Measurements from ENCODE around the gene MISP.
A peak's percentile ranks its signal among the peaks of the same experiment; 100 is the strongest.

Gene MISP

GRCh38 chr19:797528-798414 lies 46.9 kb downstream of the MISP start:
- Histone ChIP-seq H2AFZ (ENCODE audit: low read length) (no peak overlapping the region), H3K79me2 (ENCODE audit: insufficient read depth, low read length) (peaks cover 49% of the 10 kb centered on the region), H4K20me1 (ENCODE audit: insufficient read depth, low read length) (no peaks in the 10 kb centered on the region), H3K4me1 (ENCODE audit: insufficient read depth, low read length, severe bottlenecking) (peaks cover 34% of the 10 kb centered on the region), H3K36me3 (ENCODE audit: insufficient read depth, low read length) (peaks cover 49% of the 10 kb centered on the region), H3K9me2 (ENCODE audit: low read depth, low read length) (no peaks in the 10 kb centered on the region), H3K4me3 (ENCODE audit: low read depth, low read length, poor library complexity, severe bottlenecking) (peak overlapping the region; percentile 98), H3K27ac (ENCODE audit: low read depth, low read length, poor library complexity, severe bottlenecking) (peak overlapping the region; percentile 52), H3F3A (ENCODE audit: insufficient read depth, low read length) (no peaks in the 10 kb centered on the region), H3K4me2 (ENCODE audit: low read length) (peak overlapping the region; percentile 75), H3K27me3 (ENCODE audit: insufficient read depth, low read length) (no peaks in the 10 kb centered on the region), H3K9me3 (ENCODE audit: low read length) (no peaks in the 10 kb centered on the region), H3K9ac (ENCODE audit: low read length) (peak overlapping the region; percentile 99)
- TF ChIP-seq EZH2 (IDR thresholded peaks at IDR 0.05; ENCODE audit: borderline replicate concordance, low read length) (no peak), CTCF (IDR thresholded peaks at IDR 0.05; ENCODE audit: low read length) (no peak)

GRCh38 chr19:798415-799075 lies 47.6 kb downstream of the MISP start:
- peak overlapping the region; percentile 15 for H3K27ac ChIP-seq (ENCODE audit: low read depth, low read length, poor library complexity, severe bottlenecking)
- no peaks in the 10 kb centered on the region for H3K9me3 ChIP-seq (ENCODE audit: low read length)
- peak overlapping the region; percentile 99 for H3K9ac ChIP-seq (ENCODE audit: low read length)
- peak overlapping the region; percentile 98 for H3K4me3 ChIP-seq (ENCODE audit: low read depth, low read length, poor library complexity, severe bottlenecking)
- peaks cover 34% of the 10 kb centered on the region for H3K4me1 ChIP-seq (ENCODE audit: insufficient read depth, low read length, severe bottlenecking)
- no peaks in the 10 kb centered on the region for H3F3A ChIP-seq (ENCODE audit: insufficient read depth, low read length)
- peaks cover 57% of the 10 kb centered on the region for H3K79me2 ChIP-seq (ENCODE audit: insufficient read depth, low read length)
- H3K27me3 ChIP-seq (ENCODE audit: insufficient read depth, low read length), result no peaks in the 10 kb centered on the region
- H3K9me2 ChIP-seq (ENCODE audit: low read depth, low read length), result no peaks in the 10 kb centered on the region
- TF ChIP-seq EZH2 (IDR thresholded peaks at IDR 0.05; ENCODE audit: borderline replicate concordance, low read length) (no peak), CTCF (IDR thresholded peaks at IDR 0.05; ENCODE audit: low read length) (no peak)
- H4K20me1 ChIP-seq (ENCODE audit: insufficient read depth, low read length), result no peaks in the 10 kb centered on the region
- H2AFZ ChIP-seq (ENCODE audit: low read length), result no peak overlapping the region
- peaks cover 56% of the 10 kb centered on the region for H3K36me3 ChIP-seq (ENCODE audit: insufficient read depth, low read length)
- peak overlapping the region; percentile 75 for H3K4me2 ChIP-seq (ENCODE audit: low read length)

GRCh38 chr19:799076-799881 lies 48.4 kb downstream of the MISP start:
- H3K36me3 ChIP-seq (ENCODE audit: insufficient read depth, low read length), result peaks cover 64% of the 10 kb centered on the region
- H3K4me2 ChIP-seq (ENCODE audit: low read length), result peak overlapping the region; percentile 75
- H3K9me2 ChIP-seq (ENCODE audit: low read depth, low read length), result no peaks in the 10 kb centered on the region
- H3K9ac ChIP-seq (ENCODE audit: low read length), result peak overlapping the region; percentile 99
- H3K27me3 ChIP-seq (ENCODE audit: insufficient read depth, low read length), result no peaks in the 10 kb centered on the region
- H3K9me3 ChIP-seq (ENCODE audit: low read length), result no peaks in the 10 kb centered on the region
- peaks cover 34% of the 10 kb centered on the region for H3K4me1 ChIP-seq (ENCODE audit: insufficient read depth, low read length, severe bottlenecking)
- TF ChIP-seq EZH2 (IDR thresholded peaks at IDR 0.05; ENCODE audit: borderline replicate concordance, low read length) (no peak), CTCF (IDR thresholded peaks at IDR 0.05; ENCODE audit: low read length) (no peak; the same call in 1 of the 2 replicates)
- H3K27ac ChIP-seq (ENCODE audit: low read depth, low read length, poor library complexity, severe bottlenecking), result no peak overlapping the region
- no peaks in the 10 kb centered on the region for H3F3A ChIP-seq (ENCODE audit: insufficient read depth, low read length)
- H4K20me1 ChIP-seq (ENCODE audit: insufficient read depth, low read length), result no peaks in the 10 kb centered on the region
- peaks cover 57% of the 10 kb centered on the region for H3K79me2 ChIP-seq (ENCODE audit: insufficient read depth, low read length)
- no peak overlapping the region for H2AFZ ChIP-seq (ENCODE audit: low read length)
- H3K4me3 ChIP-seq (ENCODE audit: low read depth, low read length, poor library complexity, severe bottlenecking), result peak overlapping the region; percentile 98

Measured in OCI-LY1 (cell line).